ENCODE data around the gene ACTRT2.

Gene ACTRT2

GRCh38 chr1:3003941-3004270 is 17.4 kb upstream of the ACTRT2 start:
- Histone ChIP-seq H3K9ac (no peak overlapping the region), H3K4me1 (peaks cover 0 to 45% (median 31%) of the 10 kb centered on the region in 10 experiments; a peak in 16 of 20 replicates), H3K4me3 (no peak overlapping the region), H3K27ac (0 out of 22 replicates have a peak overlapping the region, but pooled peaks of 1 of the 11 experiments have one; percentile 14), H3K9me3 (replicated peaks in 1 of 11) (peaks cover 27 to 34% (median 31%) of the 10 kb centered on the region in 11 experiments), H3K36me3 (peaks cover 0 to 9% (median 0%) of the 10 kb centered on the region in 11 experiments; a peak in 1 of 22 replicates), H3K27me3 (peaks cover 15 to 46% (median 25%) of the 10 kb centered on the region in 11 experiments; a peak in 20 of 22 replicates), H3K4me2 (peak overlapping the region in 9 of 11 experiments; percentile 26 to 84 (median 71); a peak in 17 of 22 replicates), H4K20me1 (peaks cover 0 to 23% (median 12%) of the 10 kb centered on the region in 11 experiments; a peak in 12 of 22 replicates)
- no peak for TF ChIP-seq Cebpa-rat (IDR thresholded peaks at IDR 0.05)

GRCh38 chr1:3004285-3005205 is 16.7 kb upstream of the ACTRT2 start:
- H3K4me2 ChIP-seq = peak overlapping the region in 9 of 11 experiments; percentile 26 to 84 (median 71); a peak in 17 of 22 replicates
- H3K27ac ChIP-seq = 0 out of 22 replicates have a peak overlapping the region, but pooled peaks of 1 of the 11 experiments have one; percentile 14
- H3K36me3 ChIP-seq = peaks cover 0 to 9% (median 0%) of the 10 kb centered on the region in 11 experiments; a peak in 1 of 22 replicates
- H3K4me1 ChIP-seq = peaks cover 0 to 45% (median 31%) of the 10 kb centered on the region in 10 experiments; a peak in 16 of 20 replicates
- peaks cover 0 to 23% (median 12%) of the 10 kb centered on the region in 11 experiments; a peak in 12 of 22 replicates for H4K20me1 ChIP-seq
- no peak for TF ChIP-seq Cebpa-rat (IDR thresholded peaks at IDR 0.05)
- H3K9me3 ChIP-seq (replicated peaks in 1 of 11) = peaks cover 33 to 40% (median 38%) of the 10 kb centered on the region in 11 experiments
- no peak overlapping the region for H3K4me3 ChIP-seq
- no peak overlapping the region; a peak in 1 of 22 replicates for H3K9ac ChIP-seq
- H3K27me3 ChIP-seq = peaks cover 12 to 45% (median 22%) of the 10 kb centered on the region in 11 experiments; a peak in 20 of 22 replicates

DNA sequence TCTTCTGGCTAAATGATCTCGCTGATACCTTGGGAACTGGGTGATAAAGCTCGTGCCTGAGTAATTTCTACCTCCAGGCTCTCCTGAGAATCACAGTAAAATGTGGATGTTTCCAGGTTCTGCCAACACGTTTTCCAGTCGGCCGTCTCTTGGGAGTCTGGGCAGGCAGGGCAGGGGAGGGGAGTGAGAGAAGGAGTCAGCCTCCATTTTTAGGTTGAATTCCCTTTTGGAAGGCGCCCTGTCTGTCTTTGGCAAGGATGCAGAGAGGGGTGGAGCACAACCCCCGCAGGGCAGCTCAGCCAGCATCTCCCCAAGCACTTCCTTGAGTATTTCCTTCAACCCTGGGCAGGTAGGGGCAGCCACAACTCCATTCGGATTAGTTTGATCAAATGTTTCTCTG is 15.5 kb upstream of the ACTRT2 start:
- H3K4me2 ChIP-seq = peak overlapping the region in 4 of 11 experiments; percentile 71 to 84 (median 80); a peak in 5 of 22 replicates
- H3K36me3 ChIP-seq = peaks cover 0 to 9% (median 0%) of the 10 kb centered on the region in 11 experiments; a peak in 1 of 22 replicates
- H3K9me3 ChIP-seq (replicated peaks in 1 of 11) = peaks cover 36 to 50% (median 45%) of the 10 kb centered on the region in 11 experiments

GRCh38 chr1:3007298-3008147 is 13.7 kb upstream of the ACTRT2 start:
- peak overlapping the region in 1 of 10 experiments; percentile 45; a peak in 3 of 20 replicates for H3K4me3 ChIP-seq

More for the DNA sequence above, 15.5 kb upstream of the ACTRT2 start:
- Histone ChIP-seq H3K27me3 (peaks cover 3 to 33% (median 11%) of the 10 kb centered on the region in 11 experiments; a peak in 18 of 22 replicates), H4K20me1 (peaks cover 0 to 23% (median 12%) of the 10 kb centered on the region in 11 experiments; a peak in 12 of 22 replicates), H3K9ac (no peak overlapping the region), H3K4me1 (peaks cover 0 to 45% (median 31%) of the 10 kb centered on the region in 10 experiments; a peak in 16 of 20 replicates), H3K27ac (no peak overlapping the region), H3K4me3 (no peak overlapping the region)
- no peak for TF ChIP-seq Cebpa-rat (IDR thresholded peaks at IDR 0.05)

DNA sequence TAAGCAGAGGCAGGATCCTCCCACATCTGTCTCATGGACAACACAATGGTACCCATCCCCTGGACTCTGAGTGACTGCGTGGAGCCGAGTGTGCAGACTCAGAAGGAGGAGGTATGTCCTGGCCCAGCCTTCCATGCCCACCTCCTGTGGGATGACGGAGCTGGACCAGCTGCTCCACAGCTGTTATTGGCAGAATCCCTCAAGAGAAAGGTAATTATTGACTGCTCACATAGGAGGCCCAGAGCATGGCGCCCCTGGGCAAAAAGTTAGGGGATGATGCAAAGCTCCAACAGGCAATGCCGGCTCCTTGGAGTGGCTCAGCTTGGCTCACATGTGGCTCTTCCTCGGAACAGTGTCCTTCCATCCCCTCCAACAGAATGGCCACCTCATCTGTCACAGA is 12.2 kb upstream of the ACTRT2 start:
- no peak overlapping the region for H3K4me2 ChIP-seq
- peaks cover 0 to 24% (median 0%) of the 10 kb centered on the region in 11 experiments; a peak in 13 of 22 replicates for H3K27me3 ChIP-seq
- no peak overlapping the region for H3K9ac ChIP-seq
- no peak overlapping the region for H3K4me3 ChIP-seq
- H4K20me1 ChIP-seq = peaks cover 0 to 28% (median 16%) of the 10 kb centered on the region in 11 experiments; a peak in 15 of 22 replicates
- TF ChIP-seq Cebpa-rat (IDR thresholded peaks at IDR 0.05) = no peak
- H3K9me3 ChIP-seq (replicated peaks in 1 of 11) = peaks cover 36 to 51% (median 45%) of the 10 kb centered on the region in 11 experiments
- no peak overlapping the region for H3K27ac ChIP-seq
- peaks cover 0 to 9% (median 0%) of the 10 kb centered on the region in 11 experiments; a peak in 1 of 22 replicates for H3K36me3 ChIP-seq
- peaks cover 10 to 42% (median 34%) of the 10 kb centered on the region in 10 experiments; a peak in 19 of 20 replicates for H3K4me1 ChIP-seq

More at GRCh38 chr1:3007298-3008147, 13.7 kb upstream of the ACTRT2 start:
- H3K27ac ChIP-seq = no peak overlapping the region
- no peak overlapping the region for H3K4me2 ChIP-seq
- H3K9ac ChIP-seq = no peak overlapping the region
- H4K20me1 ChIP-seq = peaks cover 0 to 23% (median 12%) of the 10 kb centered on the region in 11 experiments; a peak in 12 of 22 replicates
- H3K9me3 ChIP-seq (replicated peaks in 1 of 11) = peaks cover 36 to 51% (median 45%) of the 10 kb centered on the region in 11 experiments
- peaks cover 8 to 49% (median 43%) of the 10 kb centered on the region in 10 experiments; a peak in 19 of 20 replicates for H3K4me1 ChIP-seq
- H3K36me3 ChIP-seq = peaks cover 0 to 9% (median 0%) of the 10 kb centered on the region in 11 experiments; a peak in 1 of 22 replicates
- peaks cover 0 to 27% (median 0%) of the 10 kb centered on the region in 11 experiments; a peak in 12 of 22 replicates for H3K27me3 ChIP-seq
- no peak for TF ChIP-seq Cebpa-rat (IDR thresholded peaks at IDR 0.05)

GRCh38 chr1:3009556-3009955 is 11.7 kb upstream of the ACTRT2 start:
- no peak for TF ChIP-seq Cebpa-rat (IDR thresholded peaks at IDR 0.05)
- peaks cover 0 to 26% (median 15%) of the 10 kb centered on the region in 11 experiments; a peak in 16 of 22 replicates for H4K20me1 ChIP-seq
- H3K4me3 ChIP-seq = no peak overlapping the region
- no peak overlapping the region for H3K4me2 ChIP-seq
- no peak overlapping the region for H3K9ac ChIP-seq
- H3K27me3 ChIP-seq = peaks cover 0 to 20% (median 0%) of the 10 kb centered on the region in 11 experiments; a peak in 12 of 22 replicates
- H3K4me1 ChIP-seq = peaks cover 10 to 37% (median 29%) of the 10 kb centered on the region in 10 experiments; a peak in 19 of 20 replicates
- no peak overlapping the region for H3K27ac ChIP-seq
- H3K9me3 ChIP-seq (replicated peaks in 1 of 11) = peaks cover 36 to 51% (median 45%) of the 10 kb centered on the region in 11 experiments
- peaks cover 0 to 9% (median 0%) of the 10 kb centered on the region in 11 experiments; a peak in 1 of 22 replicates for H3K36me3 ChIP-seq

DNA sequence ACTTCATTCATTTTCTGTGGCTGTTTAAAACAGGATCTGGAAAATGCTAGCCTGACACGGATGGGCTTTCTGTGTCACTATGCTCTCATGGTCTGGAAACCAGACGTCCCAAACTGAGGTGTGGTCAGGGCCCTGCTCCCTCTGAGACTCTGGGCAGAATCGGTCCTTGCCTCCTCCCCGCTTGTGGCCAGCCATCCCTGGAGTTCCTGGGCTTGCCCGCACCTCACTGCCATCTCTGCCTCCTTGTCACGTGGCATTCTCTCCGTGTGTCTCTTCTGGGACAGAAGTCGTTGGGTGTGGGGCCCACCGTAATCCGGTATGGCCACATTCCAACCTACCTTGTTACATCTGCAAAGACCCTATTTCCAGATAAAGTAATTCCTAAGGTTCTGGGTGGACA is 10.1 kb upstream of the ACTRT2 start:
- H3K27me3 ChIP-seq = peaks cover 0 to 32% (median 10%) of the 10 kb centered on the region in 11 experiments; a peak in 12 of 22 replicates
- peaks cover 0 to 35% (median 15%) of the 10 kb centered on the region in 11 experiments; a peak in 16 of 22 replicates for H4K20me1 ChIP-seq
- H3K4me2 ChIP-seq = peak overlapping the region in 8 of 11 experiments; percentile 58 to 82 (median 71); a peak in 9 of 22 replicates
- no peak overlapping the region for H3K4me3 ChIP-seq
- H3K36me3 ChIP-seq = peaks cover 0 to 9% (median 0%) of the 10 kb centered on the region in 11 experiments; a peak in 1 of 22 replicates
- peaks cover 10 to 22% (median 19%) of the 10 kb centered on the region in 10 experiments; a peak in 19 of 20 replicates for H3K4me1 ChIP-seq
- H3K27ac ChIP-seq = no peak overlapping the region
- H3K9me3 ChIP-seq (replicated peaks in 1 of 11) = peaks cover 36 to 46% (median 41%) of the 10 kb centered on the region in 11 experiments
- H3K9ac ChIP-seq = peak overlapping the region in 1 of 11 experiments; percentile 26; a peak in 1 of 22 replicates
- TF ChIP-seq Cebpa-rat (IDR thresholded peaks at IDR 0.05) = no peak
